Jurkat, Clone E6-1 (cell line): ENCODE results near the gene SND1.

Experiments used
- DNase-seq: peaks from one replicate; pipeline ENCODE4 v3.0.0-alpha.2; 2011; ENCODE audit warnings: low read depth, low spot score
- H3K4me3 ChIP-seq: 2 replicates; pipeline ENCODE4 v1.5.1; 2011; ENCODE audit warnings: mild to moderate bottlenecking, low read length, control low read depth, moderate library complexity

SND1 gene

DNA sequence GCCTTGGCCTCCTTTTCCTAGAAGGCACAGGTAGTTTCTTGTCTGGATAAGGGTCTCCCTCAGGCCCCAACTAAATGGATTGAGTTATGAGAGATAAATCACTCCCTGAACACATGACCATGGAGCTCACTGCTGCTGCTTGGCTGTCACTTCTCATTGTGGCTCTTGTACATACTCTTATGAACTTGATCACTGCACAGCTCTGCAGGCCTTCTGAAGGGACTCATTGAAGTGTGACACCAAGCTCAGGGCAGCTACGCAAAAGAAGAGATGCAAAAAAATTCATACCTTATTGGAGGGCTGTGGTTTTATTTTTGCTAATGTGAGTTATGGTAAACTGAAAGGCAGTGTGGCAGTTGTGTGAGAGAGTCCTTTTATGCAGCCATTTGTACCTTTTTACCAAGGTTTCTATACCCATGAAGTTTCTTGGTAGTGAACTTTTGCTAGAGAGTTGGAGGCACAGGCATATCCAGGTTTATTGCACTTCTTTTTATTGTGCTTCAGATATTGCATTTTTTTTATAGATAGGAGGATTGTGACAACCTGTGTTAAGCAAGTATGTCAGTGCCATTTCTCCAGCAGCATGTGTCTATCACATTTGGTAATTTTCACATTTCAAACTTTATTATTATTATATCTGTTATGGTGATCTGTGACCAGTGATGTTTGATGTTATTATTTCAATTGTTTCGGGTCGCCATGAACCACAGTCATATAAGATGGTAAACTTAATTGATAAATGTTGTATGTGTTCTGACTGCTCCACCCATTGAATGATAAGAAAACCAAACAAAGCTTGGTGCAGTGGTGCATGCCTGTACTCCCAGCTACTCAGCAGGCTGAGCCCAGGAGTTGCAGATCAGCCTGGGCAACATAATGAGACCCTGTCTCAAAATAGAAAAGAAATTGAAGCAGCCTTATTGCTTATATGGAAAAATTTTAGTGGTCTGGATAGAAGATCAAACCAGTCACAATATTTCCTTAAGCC lies 278.6 kb downstream of the SND1 start:
- no peak overlapping the region for H3K4me3 ChIP-seq
- DNase-seq: no peak

DNA sequence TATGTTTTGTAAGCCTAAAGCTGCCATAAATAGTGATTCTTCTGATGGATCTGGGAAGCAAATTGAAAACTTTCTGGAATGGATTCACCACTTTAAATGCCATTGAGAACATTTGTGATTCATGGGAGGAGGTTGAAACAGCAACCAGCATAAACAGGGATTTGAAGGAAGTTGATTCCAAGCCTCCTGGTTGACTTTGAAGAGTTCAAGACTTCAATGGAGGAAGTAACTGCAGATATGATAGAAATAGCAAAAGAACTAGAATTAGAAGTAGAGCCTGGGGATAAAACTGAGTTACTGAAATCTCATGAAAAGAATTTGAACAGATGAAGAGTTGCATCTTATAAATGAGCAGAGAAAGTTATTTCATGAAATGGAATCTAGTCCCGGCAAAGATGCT lies 280.1 kb downstream of the SND1 start:
- no peak overlapping the region for H3K4me3 ChIP-seq
- no peak for DNase-seq

DNA sequence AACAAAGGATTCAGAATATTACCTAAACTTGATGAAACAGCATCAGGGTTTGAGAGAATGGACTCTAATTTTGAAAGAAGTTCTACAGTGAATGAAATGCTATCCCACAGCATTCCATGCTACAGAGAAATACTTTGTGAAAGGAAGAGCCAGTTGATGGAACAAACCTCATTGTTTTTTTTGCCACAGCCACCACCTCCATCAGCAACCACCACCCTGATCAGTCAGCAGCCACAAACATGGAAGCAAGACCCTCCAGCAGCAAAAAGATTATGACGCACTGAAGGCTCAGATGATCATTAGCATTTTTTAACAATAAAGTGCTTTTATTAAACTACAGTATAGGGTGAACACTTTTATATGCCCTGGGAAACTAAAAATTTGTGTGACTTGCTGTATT lies 280.5 kb downstream of the SND1 start:
- no peak overlapping the region for H3K4me3 ChIP-seq
- no peak for DNase-seq

DNA sequence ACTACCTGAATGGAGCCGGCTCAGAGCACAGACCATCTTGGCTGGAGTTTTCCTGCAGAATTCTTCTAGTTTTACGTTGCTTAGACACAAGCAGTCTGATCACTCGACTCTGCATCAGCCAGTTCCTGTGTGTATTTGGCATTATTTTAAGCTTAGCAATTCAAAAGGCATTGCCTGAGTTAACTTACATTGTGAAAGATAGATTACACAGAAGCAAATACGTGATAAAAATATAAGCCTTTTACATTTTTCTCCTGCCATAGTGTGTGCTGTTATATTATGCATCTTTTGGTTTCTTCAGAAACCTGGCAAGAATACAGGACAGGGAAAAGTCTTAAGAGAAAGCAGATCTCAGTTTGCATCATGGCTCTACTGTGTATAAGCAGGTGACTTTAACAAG lies 281.2 kb downstream of the SND1 start:
- no peak for DNase-seq
- no peak overlapping the region for H3K4me3 ChIP-seq

DNA sequence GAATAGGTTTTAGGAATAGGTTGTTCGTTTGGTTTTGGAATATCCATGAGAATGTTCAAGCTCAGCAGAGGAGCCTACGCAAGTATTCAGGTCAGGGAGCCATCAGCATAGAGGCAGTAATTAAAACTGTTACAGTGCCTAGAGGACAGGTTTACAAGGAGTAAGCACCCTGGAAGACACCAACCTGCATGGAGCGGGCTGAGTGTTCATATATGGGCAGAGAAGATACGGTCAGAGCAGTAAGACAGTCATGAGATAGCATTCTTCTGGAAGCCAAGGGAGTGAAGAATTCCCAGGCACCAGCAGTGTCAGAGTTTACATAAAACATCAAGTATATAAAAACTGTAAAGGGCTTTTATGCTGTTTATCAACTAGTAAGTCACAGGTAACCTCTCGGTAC lies 282.7 kb downstream of the SND1 start:
- no peak overlapping the region for H3K4me3 ChIP-seq
- DNase-seq: no peak

DNA sequence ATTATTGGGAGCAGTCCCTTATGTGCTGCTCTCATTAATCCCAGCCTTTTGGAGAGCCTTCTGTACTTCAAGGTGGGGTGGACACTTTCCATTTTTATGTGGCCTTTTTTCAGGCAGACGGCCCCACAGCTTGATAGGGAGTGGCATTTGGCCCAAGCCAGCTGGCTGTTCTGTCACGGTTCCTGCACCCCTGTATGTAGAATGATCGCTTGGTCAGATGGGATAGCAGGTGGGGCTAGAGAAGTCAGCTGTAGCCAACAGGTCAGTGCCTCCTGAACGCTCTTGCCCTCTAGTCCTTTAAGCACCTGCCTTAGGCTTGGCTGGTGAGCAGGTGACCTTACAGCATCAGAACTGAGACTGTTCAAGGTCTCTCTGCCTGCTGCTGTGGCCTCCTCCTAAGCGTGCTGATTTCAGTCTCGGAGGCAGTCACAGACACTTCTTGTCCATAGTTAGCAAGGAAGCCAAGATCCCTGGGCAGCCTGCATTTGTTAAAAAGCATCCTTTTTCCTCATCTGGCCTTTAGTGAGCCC lies 283.9 kb downstream of the SND1 start:
- DNase-seq: no peak

DNA sequence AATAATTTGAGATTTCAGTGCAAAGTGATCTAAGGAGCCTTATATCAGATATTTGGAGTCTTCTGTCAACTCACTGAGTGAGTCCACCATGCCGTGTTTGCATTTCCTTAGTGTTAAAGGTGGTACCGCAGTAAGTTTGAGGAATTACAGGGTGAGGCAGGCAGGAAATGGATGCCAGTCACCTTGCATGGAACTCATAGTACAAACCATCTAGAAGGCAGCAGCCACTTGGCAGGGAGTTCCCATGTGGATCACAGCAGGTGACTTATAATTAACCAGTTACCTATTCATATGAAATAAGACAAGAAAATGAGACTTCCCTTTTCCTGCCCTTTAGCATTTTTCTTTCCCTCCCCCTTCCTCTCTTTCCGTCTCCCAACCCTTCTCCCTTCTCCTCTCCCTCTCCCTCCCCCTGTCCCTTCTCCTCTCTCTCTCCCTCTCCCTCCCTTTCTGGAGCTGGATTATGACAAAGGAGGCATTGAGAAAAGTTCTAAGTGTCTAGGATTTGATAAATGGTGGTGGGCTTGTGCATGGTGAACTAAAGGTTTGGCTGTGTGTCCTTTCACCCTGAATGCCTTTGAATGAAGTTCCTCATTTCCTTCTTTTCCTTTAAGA lies 285.2 kb downstream of the SND1 start:
- no peak overlapping the region for H3K4me3 ChIP-seq
- no peak for DNase-seq

More for the DNA sequence above, 283.9 kb downstream of the SND1 start:
- no peak overlapping the region for H3K4me3 ChIP-seq

DNA sequence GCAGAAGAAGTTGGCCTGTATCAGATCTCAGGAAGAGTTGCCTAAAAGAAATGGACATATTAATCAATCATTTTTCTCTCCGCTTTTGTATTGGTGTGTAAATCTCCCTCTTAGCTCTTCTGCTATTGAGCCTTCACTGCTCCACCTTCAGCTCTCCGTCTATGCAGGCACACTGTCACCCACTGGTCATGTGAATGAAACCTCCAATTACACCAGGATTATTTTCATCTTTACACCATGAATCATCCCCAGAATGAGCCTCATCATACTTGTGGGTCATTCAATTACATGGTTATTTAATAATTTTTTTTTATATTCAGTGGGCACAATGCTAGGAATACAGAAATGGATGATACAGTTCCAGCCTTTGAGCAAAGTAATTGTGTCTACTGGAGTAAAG lies 286.6 kb downstream of the SND1 start:
- H3K4me3 ChIP-seq: no peak overlapping the region
- DNase-seq: no peak

DNA sequence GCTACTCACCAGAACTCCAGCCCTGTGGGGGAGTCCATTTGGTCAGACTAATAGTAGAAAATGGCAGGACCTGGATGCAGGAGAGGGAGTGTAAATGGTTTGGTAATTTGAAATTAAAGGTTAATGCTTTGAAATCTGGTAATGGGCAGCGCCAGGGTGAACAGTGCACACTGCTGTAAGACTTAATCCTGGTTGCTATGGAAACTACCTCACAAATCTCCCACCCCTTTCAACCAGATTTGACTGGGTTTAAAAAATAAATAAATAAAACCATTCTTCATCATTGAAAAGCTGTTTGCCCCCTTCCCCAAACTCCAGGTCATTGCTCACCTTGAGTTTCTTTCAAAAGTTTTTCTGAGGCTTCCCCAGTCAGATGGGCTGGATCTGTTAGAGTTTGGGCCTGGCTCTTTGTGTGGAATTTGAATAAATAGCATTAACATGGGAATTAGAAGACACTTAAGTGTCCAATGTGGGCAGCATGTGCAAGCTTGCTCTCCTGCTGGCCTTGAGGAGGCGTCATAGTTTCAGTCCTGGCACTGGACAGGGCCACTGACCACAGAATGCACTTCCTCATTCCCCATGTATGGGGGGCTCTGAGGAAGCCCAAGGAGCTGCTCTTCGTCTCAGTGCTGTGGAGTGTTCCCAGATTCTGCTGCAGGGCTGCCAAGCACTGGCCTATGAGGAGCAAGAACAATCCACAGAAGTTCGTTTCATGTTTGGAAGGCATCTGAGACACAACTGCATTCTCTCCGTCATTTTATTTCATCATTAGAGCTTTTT lies 288.6 kb downstream of the SND1 start:
- DNase-seq: no peak
- no peak overlapping the region for H3K4me3 ChIP-seq

DNA sequence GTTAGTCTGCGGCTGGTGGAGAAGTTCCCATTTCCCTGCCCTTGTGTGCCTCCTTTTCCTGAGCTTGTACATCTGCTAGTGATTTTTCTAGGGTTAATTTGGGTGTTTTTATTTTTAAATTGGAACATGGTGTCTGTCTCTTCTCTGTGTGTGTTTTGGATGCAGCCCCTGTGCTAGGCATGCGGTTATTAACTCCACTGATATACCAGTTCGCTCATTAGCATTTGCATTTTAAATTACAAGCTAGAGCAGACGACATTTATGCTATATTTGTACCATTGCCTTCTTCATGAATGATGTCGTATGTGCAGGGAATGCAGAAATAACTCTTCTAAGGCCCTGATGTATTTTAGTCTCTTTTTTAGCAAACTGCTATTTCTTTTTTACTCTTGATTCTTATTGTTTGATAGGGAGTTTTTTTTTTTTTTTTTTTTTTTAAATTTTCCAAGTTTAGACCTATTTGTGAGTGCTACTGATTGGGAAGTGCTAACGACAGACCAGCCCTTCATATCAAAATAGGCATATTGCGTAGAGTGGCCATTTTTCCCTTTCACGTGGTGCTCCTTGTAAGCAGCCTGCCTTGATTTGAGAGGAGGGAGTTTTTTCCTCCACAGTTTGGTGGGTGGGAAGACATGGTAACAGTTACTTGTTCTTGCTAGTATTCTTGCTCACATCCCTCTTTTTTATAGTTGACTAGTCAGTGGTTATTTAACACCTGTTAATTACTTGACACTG lies 289.6 kb downstream of the SND1 start:
- DNase-seq: no peak

DNA sequence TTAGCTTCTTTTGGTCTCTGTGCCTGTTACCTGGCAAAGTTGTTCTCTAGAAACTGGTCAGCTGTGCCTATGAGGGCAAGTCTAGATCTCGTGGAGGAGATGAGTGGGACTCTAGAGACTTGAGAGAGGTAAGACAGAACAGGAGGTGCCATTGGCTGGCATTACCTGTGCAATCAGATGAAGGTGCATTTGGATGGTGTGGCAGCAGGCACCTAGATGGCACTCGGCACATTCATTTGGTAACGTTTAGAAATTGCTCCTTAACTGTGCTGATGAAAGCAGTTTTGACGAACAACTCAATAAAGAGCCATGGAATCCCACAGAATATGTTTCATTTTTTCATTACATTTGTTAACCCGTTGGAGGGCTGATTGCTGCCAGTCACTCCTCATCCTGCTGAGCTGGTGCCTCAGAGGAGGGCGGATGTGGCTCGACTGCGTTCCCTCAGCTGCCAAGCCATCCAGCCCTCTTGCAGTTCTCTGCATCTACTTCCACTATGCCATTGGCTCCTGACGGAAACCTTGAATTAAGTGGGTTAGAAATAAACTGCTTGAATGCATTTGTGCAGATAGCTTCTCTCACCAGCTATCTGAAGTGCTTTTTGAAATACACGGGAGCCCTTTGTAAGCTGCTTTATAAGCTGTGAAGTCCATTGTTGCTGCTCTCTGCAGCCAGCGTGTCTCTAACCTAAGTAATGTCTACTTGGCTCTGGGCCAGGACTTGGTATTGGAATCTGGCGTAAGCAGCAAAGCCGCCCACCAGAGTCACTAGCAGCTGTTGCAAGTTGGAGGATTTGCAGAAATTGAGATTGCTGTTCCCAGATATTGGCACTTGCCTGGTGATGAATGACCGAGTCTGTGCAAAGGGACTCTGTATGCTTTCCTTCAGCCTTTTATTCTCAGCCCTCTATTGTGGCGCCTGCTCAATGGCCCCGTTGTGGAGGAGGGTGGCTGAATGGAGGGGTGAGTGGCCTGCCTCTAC lies 291.8 kb downstream of the SND1 start:
- DNase-seq: no peak
- H3K4me3 ChIP-seq: no peak overlapping the region

More for the DNA sequence above, 289.6 kb downstream of the SND1 start:
- no peak overlapping the region for H3K4me3 ChIP-seq

DNA sequence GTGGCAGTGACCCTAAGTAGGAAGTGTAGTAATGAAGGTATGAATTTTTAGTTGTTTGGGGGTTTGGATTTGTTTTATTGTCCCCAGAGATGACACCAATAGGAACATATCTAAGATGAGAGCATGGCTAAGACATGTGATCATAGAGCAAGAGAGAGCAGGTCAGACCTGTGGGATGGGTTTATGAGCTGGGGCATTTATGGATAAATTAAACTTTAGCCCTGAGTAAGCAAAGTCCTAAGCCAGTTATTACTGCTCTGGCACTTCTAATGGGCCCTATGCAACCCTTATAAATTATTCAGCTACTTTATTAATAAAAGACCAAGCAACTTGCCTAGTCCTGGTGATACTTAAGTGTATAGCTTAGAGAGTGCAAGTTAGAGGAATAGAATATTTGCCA lies 294.1 kb downstream of the SND1 start:
- H3K4me3 ChIP-seq: no peak overlapping the region
- no peak for DNase-seq

DNA sequence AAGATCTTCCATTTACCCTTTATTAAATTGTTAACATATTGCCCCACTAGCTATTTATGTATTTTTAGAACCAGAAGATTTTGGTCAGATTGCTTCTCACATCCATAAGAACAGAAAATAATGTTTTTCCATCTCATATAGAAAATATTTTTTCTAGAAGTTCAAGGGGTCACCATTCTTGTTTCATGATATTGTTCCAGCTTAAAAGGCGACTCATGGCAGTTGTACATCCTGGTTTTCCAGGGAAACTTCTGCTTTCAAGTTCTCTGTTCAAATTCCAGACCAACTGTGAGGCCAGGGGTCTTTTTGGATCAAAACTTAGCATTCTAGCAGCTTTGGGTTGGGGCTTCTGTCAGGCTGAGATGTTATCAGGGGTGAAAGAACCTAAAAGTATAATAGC lies 294.9 kb downstream of the SND1 start:
- no peak overlapping the region for H3K4me3 ChIP-seq
- no peak for DNase-seq

DNA sequence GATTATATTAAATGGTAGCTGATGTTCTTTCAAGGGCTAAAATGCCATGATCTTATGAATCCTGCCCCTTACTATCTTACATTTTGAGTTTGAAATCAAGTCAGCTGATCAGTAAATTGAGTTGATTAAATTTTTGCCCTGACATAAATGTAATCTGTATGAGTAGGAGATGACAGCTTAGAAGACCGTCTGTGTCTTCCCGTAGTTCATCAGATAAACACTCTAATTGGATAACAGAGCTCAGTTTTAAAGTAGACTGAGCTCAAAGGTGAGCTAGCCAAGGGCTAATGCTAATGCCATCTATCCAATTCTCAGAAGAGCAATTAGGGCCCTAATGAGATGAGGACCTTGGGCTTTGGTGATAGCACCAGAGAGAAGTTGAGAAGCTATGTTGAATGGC lies 296.3 kb downstream of the SND1 start:
- no peak overlapping the region for H3K4me3 ChIP-seq
- DNase-seq: no peak

DNA sequence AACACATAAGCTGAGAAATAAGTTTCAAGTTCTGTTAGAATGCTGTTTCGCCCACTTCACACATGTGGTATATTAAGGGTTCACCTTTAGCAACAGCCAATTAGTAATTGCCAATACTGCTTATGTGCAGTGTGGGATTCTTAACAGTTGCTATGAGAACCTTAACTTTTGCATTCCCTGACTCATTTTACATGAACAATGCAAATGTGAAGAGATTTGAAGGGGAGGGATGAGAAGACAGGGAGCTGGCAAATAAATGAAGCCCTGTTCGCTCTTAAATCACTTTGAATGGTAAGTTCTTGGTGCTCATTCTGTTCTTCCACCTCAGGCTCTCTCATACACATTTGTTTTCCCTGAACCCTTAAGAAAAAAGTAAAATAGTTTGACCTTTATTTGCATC lies 296.9 kb downstream of the SND1 start:
- H3K4me3 ChIP-seq: no peak overlapping the region
- DNase-seq: no peak

DNA sequence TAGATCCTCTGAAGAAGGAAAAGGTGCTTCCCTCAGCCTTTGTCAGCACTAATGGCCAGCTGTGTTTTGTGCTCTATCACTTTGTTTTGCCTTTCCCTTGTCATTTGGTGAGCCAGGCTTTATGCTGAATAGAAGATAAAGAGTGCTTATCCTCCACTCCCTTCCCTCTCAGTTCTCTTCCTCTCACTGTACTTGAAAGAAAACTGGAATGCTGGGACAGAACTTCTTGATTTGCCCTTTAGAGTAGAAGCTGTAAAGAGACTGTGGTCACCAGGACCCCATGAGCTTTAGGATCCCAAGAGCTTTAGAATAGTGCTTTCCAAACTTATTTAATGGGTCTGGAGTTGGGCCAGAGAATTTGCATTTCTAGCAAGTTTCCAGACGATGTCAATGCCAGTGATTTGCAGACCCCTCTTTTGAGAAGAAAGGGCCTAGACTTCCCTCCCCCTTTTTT lies 297.8 kb downstream of the SND1 start:
- H3K4me3 ChIP-seq: no peak overlapping the region
- no peak for DNase-seq

DNA sequence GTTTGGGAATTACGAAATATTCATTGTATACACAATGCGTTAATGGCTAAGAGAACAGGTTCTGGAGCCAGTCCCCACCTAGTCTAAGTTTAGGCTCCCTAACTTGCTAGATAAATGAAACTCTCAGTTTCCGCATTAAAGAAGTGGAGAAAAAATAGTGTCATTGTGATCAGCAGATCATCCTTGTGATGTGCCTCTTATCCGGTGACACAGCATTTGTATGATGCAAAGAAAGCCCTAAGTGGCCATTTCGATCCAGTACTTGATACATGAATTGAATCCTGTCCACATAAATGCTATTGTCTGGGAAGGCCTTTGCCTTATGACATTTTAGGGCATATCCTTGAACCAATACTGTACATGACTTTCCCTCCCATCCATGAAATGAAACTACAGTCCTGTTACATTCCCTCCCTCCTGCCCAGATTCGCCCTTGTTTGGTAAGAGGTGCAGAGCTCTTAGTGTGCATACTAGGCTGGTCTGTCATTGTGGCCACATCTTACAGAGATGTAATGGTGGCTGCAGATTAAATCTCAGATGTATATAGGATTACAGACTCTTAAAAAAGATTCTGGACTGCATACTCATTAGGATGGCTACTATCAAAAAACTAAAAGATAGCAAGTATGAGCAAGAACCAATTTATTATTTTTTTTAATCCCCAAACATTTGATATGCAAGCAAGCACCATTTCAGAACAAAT lies 298.4 kb downstream of the SND1 start:
- DNase-seq: no peak
- no peak overlapping the region for H3K4me3 ChIP-seq
